SH-SY5Y (cell line): Measurements from ENCODE around the gene SCOC.

Experiments
- GATA2 ChIP-seq: IDR thresholded peaks from 2 replicates; pipeline ENCODE4 v1.6.1; 2011; ENCODE audit warnings: mild to moderate bottlenecking, low read depth, low read length
- GATA3 ChIP-seq: IDR thresholded peaks from 2 replicates; pipeline ENCODE4 v1.6.1; 2011; ENCODE audit warnings: low read depth, mild to moderate bottlenecking, low read length, moderate library complexity

Gene SCOC

GRCh38 chr4:140351093-140352075 lies 22.1 kb upstream of the SCOC start:
- TF ChIP-seq GATA2 (no peak), GATA3 (no peak)

- TF ChIP-seq GATA3 (no peak), GATA2 (no peak)
These were observed 19.7 kb upstream of the SCOC start for GRCh38 chr4:140353786-140354185.

- no peak for TF ChIP-seq GATA3
- no peak for TF ChIP-seq GATA2
These were observed 18.2 kb upstream of the SCOC start for GRCh38 chr4:140355288-140355687.

DNA sequence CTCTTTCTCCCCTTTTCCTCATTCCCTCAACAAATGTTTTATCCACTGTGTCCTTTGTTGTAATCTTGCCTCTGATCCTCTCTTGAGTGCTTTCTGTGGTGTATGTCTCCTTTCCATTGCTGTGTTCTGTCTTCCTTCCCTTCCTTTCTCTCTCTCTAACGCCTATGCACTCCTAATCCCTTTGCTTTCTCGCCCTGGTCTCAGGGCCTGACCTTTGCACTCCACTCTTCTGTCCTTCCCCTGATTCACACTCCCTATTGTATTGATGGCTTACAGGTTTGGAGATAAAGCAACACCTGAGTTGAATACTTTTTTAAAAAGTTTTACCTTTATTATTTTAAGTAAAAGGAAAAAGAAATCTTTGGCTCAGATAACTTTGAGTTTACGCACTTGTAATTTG lies 15.6 kb upstream of the SCOC start:
- TF ChIP-seq GATA2 (no peak), GATA3 (no peak)

DNA sequence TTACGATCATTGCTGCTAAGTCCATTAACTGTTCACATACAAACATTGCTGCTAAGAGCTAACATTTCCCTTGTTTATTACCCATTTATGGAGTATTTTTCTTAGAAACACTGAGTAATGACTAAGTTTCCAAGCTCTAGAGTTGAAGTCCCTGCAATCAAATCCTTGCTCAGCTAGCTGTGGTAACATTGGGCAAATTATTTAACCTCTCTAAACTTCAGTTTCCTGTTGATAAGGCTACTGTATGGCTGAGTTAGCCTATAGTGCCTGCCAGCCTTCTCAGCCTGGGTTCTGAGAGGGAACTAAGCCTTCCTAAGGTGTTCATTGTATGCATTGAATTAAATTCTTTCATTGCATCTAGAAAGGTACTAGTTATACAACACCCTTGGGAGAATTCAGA lies 15.2 kb upstream of the SCOC start:
- TF ChIP-seq GATA2: no peak
- TF ChIP-seq GATA3: no peak

- TF ChIP-seq GATA2 (no peak), GATA3 (no peak)
These were observed 13.7 kb upstream of the SCOC start for GRCh38 chr4:140359562-140360427.

DNA sequence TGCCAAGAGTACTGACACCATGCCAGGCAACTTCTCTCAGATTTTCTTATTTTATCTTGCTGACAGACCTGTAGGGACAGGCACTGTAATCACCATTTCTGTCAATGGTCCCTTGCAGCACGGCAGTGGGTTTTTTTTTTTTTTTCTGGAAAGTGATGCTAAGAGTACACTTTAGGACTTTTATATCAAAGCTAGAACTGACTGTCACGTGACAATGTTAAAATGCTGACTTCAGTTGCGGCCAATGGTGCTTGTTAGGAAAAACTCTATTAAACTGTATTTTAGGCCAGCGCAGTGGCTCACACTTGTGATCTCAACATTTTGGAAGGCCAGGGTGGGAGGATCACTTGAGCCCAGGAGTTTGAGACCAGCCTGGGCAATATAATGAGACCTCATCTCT lies 12.3 kb upstream of the SCOC start:
- no peak for TF ChIP-seq GATA2
- TF ChIP-seq GATA3: no peak

GRCh38 chr4:140363051-140363450 lies 10.4 kb upstream of the SCOC start:
- TF ChIP-seq GATA2 (no peak), GATA3 (no peak)

DNA sequence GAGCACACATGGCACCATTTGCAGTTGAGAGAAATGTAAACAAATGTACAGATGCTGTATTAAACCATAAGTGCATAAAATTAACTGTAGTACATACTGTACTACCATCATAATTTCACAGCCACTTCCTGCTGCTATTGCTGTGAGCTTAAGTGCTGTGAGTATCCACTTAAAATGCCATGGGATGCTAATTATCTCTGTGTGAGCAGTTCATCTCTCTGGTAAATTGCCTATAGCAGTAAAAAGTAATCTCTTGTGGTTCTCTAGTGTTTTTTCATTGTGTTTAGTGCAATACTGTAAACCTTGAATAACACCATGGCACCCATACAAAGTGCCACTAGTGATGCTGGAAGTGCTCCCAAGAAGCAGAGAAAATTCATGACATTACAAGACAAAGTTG lies 9.9 kb upstream of the SCOC start:
- no peak for TF ChIP-seq GATA3
- no peak for TF ChIP-seq GATA2

DNA sequence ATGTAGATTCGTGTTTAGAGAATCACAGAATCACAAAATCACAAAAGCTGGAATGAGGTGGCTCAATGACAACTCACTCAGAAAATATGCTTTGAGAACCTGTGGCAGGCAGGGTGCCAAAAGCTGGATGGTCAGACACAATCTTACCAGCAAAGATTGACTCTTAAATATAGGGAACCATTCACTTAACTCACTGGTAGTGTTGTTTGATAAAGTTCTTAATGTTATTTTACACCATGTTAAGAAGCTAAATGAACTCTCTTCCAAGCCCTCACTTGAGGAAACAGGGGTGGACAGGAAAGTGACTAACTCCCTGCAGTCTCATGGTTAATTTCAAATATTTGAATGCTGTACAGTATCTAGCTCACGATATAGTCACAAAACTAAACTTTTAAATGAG lies 5.7 kb upstream of the SCOC start:
- no peak for TF ChIP-seq GATA2
- TF ChIP-seq GATA3: no peak

GRCh38 chr4:140368686-140369085 lies 4.8 kb upstream of the SCOC start:
- TF ChIP-seq GATA2: no peak
- TF ChIP-seq GATA3: no peak

GRCh38 chr4:140372751-140373327 lies 607 bp upstream of the SCOC start:
- no peak for TF ChIP-seq GATA2

GRCh38 chr4:140374130-140374477 lies 658 bp downstream of the SCOC start:
- TF ChIP-seq GATA2: no peak
- TF ChIP-seq GATA3: no peak

DNA sequence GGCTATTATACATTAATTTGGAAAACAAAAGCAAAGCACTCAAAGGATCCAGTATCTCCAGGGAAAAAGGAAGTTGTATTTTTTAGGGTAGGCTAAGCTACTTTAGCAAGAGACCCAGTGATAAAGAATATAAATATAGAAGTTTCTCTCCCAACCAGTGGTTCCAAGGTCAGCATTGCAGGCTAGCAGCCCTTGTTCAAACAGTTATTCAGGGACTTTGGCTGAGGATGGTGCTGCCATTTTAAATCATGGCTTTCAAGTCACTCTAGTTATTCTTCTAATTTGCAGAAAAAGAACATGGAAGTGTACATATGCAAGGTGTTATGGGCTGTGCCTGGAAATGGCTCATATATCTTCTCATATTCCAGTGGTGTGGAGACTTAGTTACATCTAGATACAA lies 9.3 kb downstream of the SCOC start:
- TF ChIP-seq GATA2 (no peak), GATA3 (no peak)
